Suprapubic skin (tissue), 4 donors: ENCODE data around the gene TREM2. TPM values are rescaled to one million over a fixed set of nuclear protein-coding genes. Genes with fewer than 3 reads are reported as not detected.

Experiments used
- DNase-seq, 2 donors: peaks; one replicate each; pipeline ENCODE4 v3.0.0-alpha.2; 2019; ENCODE audit warnings: low spot score in 2 of 2
- H3K27ac ChIP-seq: fragments of 200-600 bp; sonication (generic); one replicate; pipeline ENCODE4 v1.5.1; 2019
- H3K27me3 ChIP-seq: fragments of 200-600 bp; sonication (generic); one replicate; pipeline ENCODE4 v1.5.1; 2019
- H3K36me3 ChIP-seq: fragments of 200-600 bp; sonication (generic); one replicate; pipeline ENCODE4 v1.5.1; 2019
- H3K4me1 ChIP-seq: fragments of 200-600 bp; sonication (generic); one replicate; pipeline ENCODE4 v1.5.1; 2019
- H3K4me3 ChIP-seq: fragments of 200-600 bp; sonication (generic); one replicate; pipeline ENCODE4 v1.5.1; 2019; ENCODE audit warnings: mild to moderate bottlenecking
- H3K9me3 ChIP-seq: fragments of 200-600 bp; sonication (generic); one replicate; pipeline ENCODE4 v1.5.1; 2019
- CTCF ChIP-seq, 2 donors: fragments of 200-600 bp in 1 of 2; fragments of 450-650 bp in 1 of 2; sonication (generic) in 1 of 2; IDR thresholded peaks; one replicate each; pipeline ENCODE4 v1.5.1; 2016 to 2019; ENCODE audit warnings: antibody characterized with exemption in 2 of 2, mild to moderate bottlenecking in 1 of 2, moderate library complexity in 1 of 2
- EP300 ChIP-seq: sonication (generic); formaldehyde crosslinking; IDR thresholded peaks from one replicate; pipeline ENCODE4 v1.6.1; 2017; ENCODE audit warnings: antibody characterized with exemption
- POLR2A ChIP-seq, 2 donors: fragments of 450-650 bp; IDR thresholded peaks; one replicate each; pipeline ENCODE4 v1.6.1; 2017; ENCODE audit warnings: antibody characterized with exemption in 2 of 2, mild to moderate bottlenecking in 2 of 2, moderate library complexity in 2 of 2
- POLR2AphosphoS5 ChIP-seq, 3 donors: sonication (generic); formaldehyde crosslinking; IDR thresholded peaks; one replicate each; pipeline ENCODE4 v1.6.1; 2017; ENCODE audit warnings: antibody characterized with exemption in 3 of 3
- WGBS: methylation state at CpG from one replicate; pipeline ENCODE4 v1.1.5; 2018; 5-methylcytosine and 5-hydroxymethylcytosine counted together
- total RNA-seq, 4 donors: library from RNA; depleted of rRNA; stranded (reverse); fragments of >200 nt; gene quantifications; one replicate each; pipeline ENCODE4 v1.1.0, GENCODE V29; 2016

The TREM2 gene
- total RNA-seq, 4 donors from 2014 or later, result 0.99 TPM; not detected in 3

- H3K9me3 ChIP-seq, result no peaks in the 10 kb centered on the region
- DNase-seq, result no peak
- no peak for TF ChIP-seq POLR2AphosphoS5 (IDR thresholded peaks at IDR 0.05)
- no peak for TF ChIP-seq CTCF (IDR thresholded peaks at IDR 0.05)
- TF ChIP-seq EP300, result no peak
- no peak for TF ChIP-seq POLR2A (IDR thresholded peaks at IDR 0.05)
- WGBS, result 90% methylated on average over 1 of the region's 1 CpG
- no peak overlapping the region for H3K27ac ChIP-seq
- no peak overlapping the region for H3K4me3 ChIP-seq
- no peaks in the 10 kb centered on the region for H3K36me3 ChIP-seq
- no peaks in the 10 kb centered on the region for H3K4me1 ChIP-seq
- peaks cover 4% of the 10 kb centered on the region for H3K27me3 ChIP-seq
These were observed 12.2 kb upstream of the TREM2 start for GRCh38 chr6:41175084-41175483.

DNA sequence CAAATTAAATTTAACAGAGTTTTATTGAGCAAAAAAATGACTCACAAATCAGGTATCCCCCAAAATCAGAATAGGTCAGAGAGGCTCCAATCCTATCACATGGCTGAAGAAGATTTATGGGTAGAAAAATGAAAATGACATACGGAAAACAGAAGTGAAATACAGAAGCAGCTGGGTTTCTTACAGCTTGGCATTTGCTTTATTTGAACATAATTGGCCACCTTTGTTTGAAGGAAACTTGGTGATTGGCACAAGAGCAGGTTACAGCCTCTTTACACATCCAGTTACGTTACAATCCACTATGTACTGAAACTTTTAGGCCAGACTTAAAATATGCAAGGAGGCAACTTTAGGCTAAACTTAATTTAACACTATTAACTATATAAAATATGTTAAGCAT, 11.7 kb upstream of the TREM2 start:
- TF ChIP-seq CTCF (IDR thresholded peaks at IDR 0.05), result no peak
- TF ChIP-seq EP300, result no peak
- TF ChIP-seq POLR2A (IDR thresholded peaks at IDR 0.05), result no peak
- TF ChIP-seq POLR2AphosphoS5 (IDR thresholded peaks at IDR 0.05), result no peak
- H3K9me3 ChIP-seq, result no peaks in the 10 kb centered on the region
- no peak for DNase-seq
- no peaks in the 10 kb centered on the region for H3K36me3 ChIP-seq
- no peak overlapping the region for H3K27ac ChIP-seq
- peaks cover 4% of the 10 kb centered on the region for H3K27me3 ChIP-seq
- H3K4me1 ChIP-seq, result no peaks in the 10 kb centered on the region
- no peak overlapping the region for H3K4me3 ChIP-seq
- 76% methylated on average over 2 of the region's 2 CpGs for WGBS

GRCh38 chr6:41171908-41172307, 9.0 kb upstream of the TREM2 start:
- TF ChIP-seq POLR2A (IDR thresholded peaks at IDR 0.05) (no peak), POLR2AphosphoS5 (IDR thresholded peaks at IDR 0.05) (no peak), EP300 (no peak), CTCF (IDR thresholded peaks at IDR 0.05) (no peak)
- H3K27ac ChIP-seq, result no peak overlapping the region
- WGBS, result 44% methylated on average over 3 of the region's 3 CpGs
- H3K4me1 ChIP-seq, result no peaks in the 10 kb centered on the region
- DNase-seq, result no peak
- H3K36me3 ChIP-seq, result no peaks in the 10 kb centered on the region
- no peaks in the 10 kb centered on the region for H3K9me3 ChIP-seq
- H3K27me3 ChIP-seq, result peaks cover 4% of the 10 kb centered on the region
- no peak overlapping the region for H3K4me3 ChIP-seq

DNA sequence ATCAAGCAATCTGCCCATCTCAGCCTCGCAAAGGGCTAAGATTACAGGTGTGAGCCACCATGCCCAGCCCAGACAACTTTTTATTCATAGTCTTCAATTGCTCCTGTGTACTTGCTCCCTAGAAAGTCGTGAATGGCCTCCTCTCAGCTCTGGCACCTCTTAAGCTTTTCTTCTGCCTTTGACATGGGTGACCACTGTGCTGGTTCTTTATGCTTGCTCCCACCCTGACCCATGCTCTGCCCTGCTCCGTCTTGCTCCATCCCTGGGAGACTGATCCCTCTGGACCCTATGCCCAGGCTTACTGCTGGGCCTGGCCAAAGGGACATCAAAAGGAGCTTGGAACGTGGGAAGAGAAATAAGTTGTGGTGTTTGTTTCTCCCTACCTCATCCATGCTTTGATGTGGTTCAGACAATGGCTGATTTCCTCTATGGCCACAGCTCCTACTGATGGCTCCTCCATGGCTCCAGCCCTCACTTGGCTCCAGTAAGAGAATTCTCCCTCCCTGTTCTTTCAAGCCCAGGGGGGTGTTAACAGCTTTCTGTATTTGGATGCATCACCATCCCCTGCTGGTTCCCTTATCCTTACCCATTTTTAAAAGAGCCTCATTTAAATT, 7.7 kb upstream of the TREM2 start:
- no peaks in the 10 kb centered on the region for H3K36me3 ChIP-seq
- H3K27me3 ChIP-seq, result peaks cover 4% of the 10 kb centered on the region
- no peak overlapping the region for H3K4me3 ChIP-seq
- no peak for TF ChIP-seq POLR2AphosphoS5 (IDR thresholded peaks at IDR 0.05)
- no peak for TF ChIP-seq EP300
- TF ChIP-seq CTCF (IDR thresholded peaks at IDR 0.05), result no peak
- TF ChIP-seq POLR2A (IDR thresholded peaks at IDR 0.05), result no peak
- H3K9me3 ChIP-seq, result no peaks in the 10 kb centered on the region
- H3K4me1 ChIP-seq, result no peaks in the 10 kb centered on the region
- DNase-seq, result no peak
- WGBS, result 74% methylated on average over 4 of the region's 4 CpGs
- no peak overlapping the region for H3K27ac ChIP-seq

DNA sequence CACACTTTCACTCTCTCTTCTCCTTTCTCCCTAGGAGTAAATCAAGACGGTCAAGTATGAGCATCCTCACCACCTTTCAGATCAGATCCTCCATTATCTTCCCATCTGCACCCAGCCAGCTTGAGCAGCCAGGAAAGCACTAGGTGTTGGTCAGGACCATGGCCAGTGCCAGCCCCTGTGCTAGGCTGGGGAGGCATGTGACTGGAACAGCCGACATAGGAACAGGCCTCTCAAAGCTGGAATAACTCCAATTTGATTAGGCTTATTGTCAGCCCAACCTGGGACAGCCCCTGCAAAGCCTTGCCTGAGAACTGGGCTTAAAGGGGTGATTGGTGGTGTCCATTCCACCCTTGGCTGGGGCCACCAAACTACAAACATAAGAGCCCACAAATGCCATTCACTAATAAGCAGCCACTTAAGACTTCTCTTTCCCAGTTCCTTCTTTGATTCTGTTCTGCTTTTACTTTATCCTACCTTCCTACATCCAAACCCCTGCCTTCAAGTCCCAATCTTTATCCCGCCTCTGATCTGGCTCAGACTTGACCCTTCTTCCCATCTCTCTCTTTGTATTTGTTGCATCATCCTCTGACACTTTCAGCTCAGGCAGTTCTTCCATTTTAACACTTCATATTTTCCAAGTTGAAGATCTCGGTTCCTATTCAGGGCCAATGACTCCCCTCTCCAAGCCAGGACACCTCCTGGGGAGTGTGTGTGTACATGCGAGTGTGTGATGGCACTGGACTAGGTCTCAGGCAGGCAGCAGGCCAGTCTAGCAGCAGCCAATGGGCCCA, 4.5 kb upstream of the TREM2 start:
- no peak for DNase-seq
- Histone ChIP-seq H3K9me3 (no peaks in the 10 kb centered on the region), H3K4me3 (no peak overlapping the region), H3K27ac (no peak overlapping the region), H3K36me3 (no peaks in the 10 kb centered on the region), H3K4me1 (no peaks in the 10 kb centered on the region), H3K27me3 (no peaks in the 10 kb centered on the region)
- 63% methylated on average over 5 of the region's 5 CpGs for WGBS
- TF ChIP-seq POLR2AphosphoS5 (IDR thresholded peaks at IDR 0.05) (no peak), POLR2A (IDR thresholded peaks at IDR 0.05) (no peak), EP300 (no peak), CTCF (IDR thresholded peaks at IDR 0.05) (no peak)
